Fibroblast of villous mesenchyme (primary cell): ENCODE data around the gene PRDX1. TPM values are rescaled to one million over a fixed set of nuclear protein-coding genes. Genes with fewer than 3 reads are reported as not detected.
"Not testable (repeated sequence)": the region's sequence is repeated elsewhere in the genome, so short reads cannot be mapped to it uniquely, and the experiment has no call there.

Experiments used
- DNase-seq: peaks from one replicate; pipeline ENCODE4 v3.0.0-alpha.2; 2010; ENCODE audit warnings: low read depth
- H3K4me3 ChIP-seq: 2 replicates; pipeline ENCODE4 v1.5.1; 2011; ENCODE audit warnings: low read depth, mild to moderate bottlenecking, low read length
- CTCF ChIP-seq: IDR thresholded peaks from 2 replicates; pipeline ENCODE4 v1.5.1; 2012; ENCODE audit warnings: low read depth, mild to moderate bottlenecking, low read length; ENCODE audit not compliant: insufficient read depth
- total RNA-seq: library from RNA; depleted of rRNA; stranded (reverse); fragments of >200 nt; gene quantifications from 2 replicates; pipeline ENCODE4 v1.2.3, GENCODE V29; 2012

The PRDX1 gene
- total RNA-seq, 1 donor, result 523 TPM

GRCh38 chr1:45490626-45491486 is 30.8 kb downstream of the PRDX1 start, which contains the start of gene TESK2:
TESK2 (minus strand) TSS chr1:45491163; CDS start chr1:45457785, 33,378 bp downstream.
- H3K4me3 ChIP-seq, result peak within 1 kb of the TSS; percentile 87
- DNase-seq, result peak; percentile 99
- TF ChIP-seq CTCF, result no peak

- TF ChIP-seq CTCF, result no peak
- DNase-seq, result peak; percentile 32
- H3K4me3 ChIP-seq, result peak overlapping the region; percentile 87
These were observed 31.5 kb downstream of the PRDX1 start for GRCh38 chr1:45490121-45490625.

DNA sequence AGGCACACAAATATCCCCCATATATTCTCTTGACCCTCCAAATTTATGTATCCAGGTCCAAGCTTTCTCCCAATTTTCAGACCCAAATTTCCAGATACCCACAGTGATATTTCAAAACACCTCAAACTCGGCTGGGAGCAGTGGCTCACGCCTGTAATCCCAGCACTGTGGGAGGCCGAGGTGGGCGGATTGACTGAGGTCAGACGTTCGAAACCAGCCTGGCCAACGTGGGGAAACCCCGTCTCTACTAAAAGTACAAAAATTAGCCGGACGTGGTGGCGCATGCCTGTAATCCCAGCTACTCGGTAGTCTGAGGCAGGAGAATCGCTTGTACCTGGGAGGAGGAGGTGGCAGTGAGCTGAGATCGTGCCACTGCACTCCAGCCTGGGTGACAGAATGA is 32.3 kb downstream of the PRDX1 start:
- not testable (repeated sequence) for DNase-seq, H3K4me3 ChIP-seq

GRCh38 chr1:45488666-45489377 is 32.9 kb downstream of the PRDX1 start:
- H3K4me3 ChIP-seq, result no peak overlapping the region
- DNase-seq, result no peak
- TF ChIP-seq CTCF, result no peak

DNA sequence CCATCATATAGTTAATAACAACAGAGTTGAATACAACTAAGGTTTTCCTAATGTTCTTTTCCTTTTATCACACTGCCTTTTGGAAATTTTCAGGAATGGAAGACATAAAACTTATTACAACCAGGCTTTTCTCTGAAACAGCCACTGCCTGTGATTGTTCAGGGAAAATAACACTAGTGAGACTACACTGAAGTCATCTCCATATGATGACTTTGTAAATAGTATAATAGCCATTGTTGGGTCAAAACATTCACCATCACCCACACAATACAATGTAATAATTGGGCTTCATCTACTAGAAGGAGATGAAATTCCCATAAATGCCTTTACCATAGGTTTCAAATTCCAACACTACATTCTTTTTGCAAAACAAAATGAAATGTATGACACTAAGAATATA is 35.7 kb downstream of the PRDX1 start:
- TF ChIP-seq CTCF, result no peak
- no peak overlapping the region for H3K4me3 ChIP-seq
- no peak for DNase-seq

DNA sequence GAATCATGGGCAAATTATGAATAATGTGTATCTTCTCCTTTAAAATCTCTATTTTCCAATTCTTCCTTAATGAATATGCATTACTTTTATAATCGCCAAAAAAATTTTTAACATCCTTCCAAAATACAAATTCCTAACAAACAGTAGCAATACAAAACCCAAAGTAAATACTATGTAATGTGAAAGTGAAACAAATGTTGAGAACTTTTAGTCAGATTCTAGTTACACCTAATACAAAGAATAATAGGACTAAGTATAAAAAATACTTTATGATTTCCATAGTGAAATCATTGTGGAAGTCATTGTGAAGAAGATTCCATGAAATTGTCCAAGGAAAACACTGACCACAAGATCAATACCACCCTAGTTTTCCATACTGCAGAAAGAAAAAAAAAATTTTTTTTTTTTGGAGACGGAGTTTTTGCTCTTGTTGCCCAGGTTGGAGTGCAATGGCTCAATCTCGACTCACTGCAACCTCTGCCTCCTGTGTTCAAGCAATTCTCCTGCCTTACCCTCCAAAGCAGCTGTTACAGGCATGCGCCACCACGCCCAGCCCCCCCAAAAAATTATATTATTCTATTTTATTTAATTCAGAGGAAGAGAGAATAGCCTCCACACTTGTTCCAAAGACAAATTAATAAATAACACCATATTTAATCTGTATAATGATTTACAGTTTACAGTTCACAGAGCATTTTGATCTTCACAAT is 42.5 kb downstream of the PRDX1 start:
- TF ChIP-seq CTCF, result no peak
- DNase-seq, result no peak
- H3K4me3 ChIP-seq, result no peak overlapping the region
